Astrocyte (in vitro differentiated cells and primary cell): ENCODE data around the gene TSPAN15. TPM values are rescaled to one million over a fixed set of nuclear protein-coding genes. Genes with fewer than 3 reads are reported as not detected.

ENCODE experiments used
- DNase-seq: peaks from one replicate; pipeline ENCODE4 v3.0.0-alpha.2; 2010; ENCODE audit warnings: low read depth
- FAIRE-seq: peaks from 2 replicates; lab custom pipeline; 2011; peaks lifted over from hg19 to GRCh38; lab: Jason Lieb, UNC
- H2AFZ ChIP-seq: 2 replicates; pipeline ENCODE4 v1.6.0; 2012; ENCODE audit warnings: low read depth, low read length, inconsistent platforms
- H3K27ac ChIP-seq: 2 replicates; pipeline ENCODE4 v1.5.1; 2011; ENCODE audit warnings: low read depth, low read length, inconsistent platforms
- H3K27me3 ChIP-seq: 2 replicates; pipeline ENCODE4 v1.6.0; 2011; ENCODE audit warnings: low read length, inconsistent platforms; ENCODE audit not compliant: insufficient read depth
- H3K36me3 ChIP-seq: 2 replicates; pipeline ENCODE4 v1.5.1; 2011; ENCODE audit warnings: low read length, inconsistent platforms; ENCODE audit not compliant: insufficient read depth
- H3K4me1 ChIP-seq: 2 replicates; pipeline ENCODE4 v1.5.1; 2011; ENCODE audit warnings: low read length, inconsistent platforms; ENCODE audit not compliant: insufficient read depth
- H3K4me2 ChIP-seq: 2 replicates; pipeline ENCODE4 v1.6.0; 2012; ENCODE audit warnings: low read length, inconsistent platforms
- H3K4me3 ChIP-seq: 2 replicates; pipeline ENCODE4 v1.5.1; 2011; ENCODE audit warnings: low read depth, mild to moderate bottlenecking, low read length, inconsistent platforms; ENCODE audit not compliant: insufficient read depth
- H3K79me2 ChIP-seq: 2 replicates; pipeline ENCODE4 v1.6.0; 2012; ENCODE audit warnings: mild to moderate bottlenecking, low read length, inconsistent platforms; ENCODE audit not compliant: insufficient read depth
- H3K9ac ChIP-seq: 2 replicates; pipeline ENCODE4 v1.6.0; 2012; ENCODE audit warnings: mild to moderate bottlenecking, low read length, inconsistent platforms
- H3K9me3 ChIP-seq: 2 replicates; pipeline ENCODE4 v1.5.1; 2012; ENCODE audit warnings: low read depth, mild to moderate bottlenecking, low read length, inconsistent platforms; ENCODE audit not compliant: insufficient read depth
- H4K20me1 ChIP-seq: 2 replicates; pipeline ENCODE4 v1.6.0; 2012; ENCODE audit warnings: low read length, inconsistent platforms; ENCODE audit not compliant: insufficient read depth
- H3K27ac Mint-ChIP-seq: one replicate; pipeline ENCODE4 v1.8.0; 2021; ENCODE audit warnings: mild to moderate bottlenecking, mixed read lengths; ENCODE audit not compliant: unreplicated experiment
- H3K27me3 Mint-ChIP-seq: one replicate; pipeline ENCODE4 v1.8.0; 2021; ENCODE audit warnings: low read depth, mixed read lengths; ENCODE audit not compliant: unreplicated experiment
- H3K36me3 Mint-ChIP-seq: one replicate; pipeline ENCODE4 v1.8.0; 2021; ENCODE audit warnings: low read depth, mixed read lengths; ENCODE audit not compliant: unreplicated experiment
- H3K4me1 Mint-ChIP-seq: one replicate; pipeline ENCODE4 v1.8.0; 2021; ENCODE audit warnings: low read depth, mixed read lengths; ENCODE audit not compliant: unreplicated experiment
- H3K4me3 Mint-ChIP-seq: one replicate; pipeline ENCODE4 v1.8.0; 2021; ENCODE audit warnings: mild to moderate bottlenecking, moderate library complexity, mixed read lengths; ENCODE audit not compliant: unreplicated experiment
- H3K9me3 Mint-ChIP-seq: one replicate; pipeline ENCODE4 v1.8.0; 2021; ENCODE audit warnings: mild to moderate bottlenecking, mixed read lengths; ENCODE audit not compliant: unreplicated experiment
- EZH2 ChIP-seq: IDR thresholded peaks from 2 replicates; pipeline ENCODE4 v1.6.1; 2012; ENCODE audit warnings: mild to moderate bottlenecking, low read length, inconsistent platforms; ENCODE audit not compliant: insufficient read depth
- total RNA-seq: library from RNA; stranded (reverse); gene quantifications from 2 replicates; pipeline ENCODE4 v1.2.1, GENCODE V29; 2021
- TF ChIP-seq, protein P1 (sequence below): IDR thresholded peaks from 2 replicates; pipeline ENCODE4 v1.5.1; 2011; ENCODE audit warnings: low read depth, mild to moderate bottlenecking, inconsistent platforms, low read length, moderate library complexity; ENCODE audit not compliant: insufficient read depth

TSPAN15 gene
- total RNA-seq, 1 donor from 2014 or later = 9.4 TPM

DNA sequence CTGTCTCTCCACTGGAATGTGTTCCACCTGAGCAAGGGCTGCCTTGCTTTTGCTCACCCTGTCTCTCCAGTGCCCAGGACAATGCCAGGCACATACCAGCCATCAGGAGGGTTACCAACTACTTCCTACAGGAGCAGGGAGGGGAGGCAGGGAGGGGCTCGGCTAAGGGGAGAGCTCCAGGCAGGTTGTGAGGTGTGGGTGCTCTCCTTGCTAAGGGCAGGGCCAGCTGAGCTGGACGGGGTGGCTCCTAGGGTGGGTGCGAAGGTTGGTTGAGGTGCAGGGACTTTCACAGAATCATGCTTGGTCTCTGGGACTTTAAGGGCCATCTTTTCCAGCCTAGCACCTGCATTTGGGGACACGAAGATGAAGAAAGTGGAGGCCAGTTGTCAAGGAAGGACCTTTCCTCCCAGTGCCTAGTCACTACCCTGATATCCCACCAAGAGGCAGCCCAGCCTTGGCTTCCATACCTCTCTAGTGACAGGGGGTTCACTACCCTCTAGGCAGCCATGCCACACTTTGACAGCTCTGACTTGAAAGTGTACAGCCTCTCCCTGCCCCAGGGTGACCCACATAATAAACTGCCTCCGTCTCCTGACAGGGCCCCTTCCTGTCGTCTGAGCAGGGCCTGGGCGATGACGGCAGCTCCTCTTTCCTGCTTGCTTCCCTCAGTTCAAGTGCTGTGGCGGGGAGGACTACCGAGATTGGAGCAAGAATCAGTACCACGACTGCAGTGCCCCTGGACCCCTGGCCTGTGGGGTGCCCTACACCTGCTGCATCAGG, 46.5 kb downstream of the TSPAN15 start:
- Mint-ChIP-seq H3K4me3 (no peak overlapping the region), H3K36me3 (peaks cover 11% of the 10 kb centered on the region), H3K4me1 (no peaks in the 10 kb centered on the region), H3K27ac (no peak overlapping the region), H3K9me3 (peaks cover 2% of the 10 kb centered on the region), H3K27me3 (peaks cover 7% of the 10 kb centered on the region)
- no peak overlapping the region for H3K4me3 ChIP-seq
- DNase-seq = no peak
- no peaks in the 10 kb centered on the region for H3K36me3 ChIP-seq
- H3K4me2 ChIP-seq = no peak overlapping the region
- no peak overlapping the region for H2AFZ ChIP-seq
- FAIRE-seq = no peak
- H4K20me1 ChIP-seq = no peaks in the 10 kb centered on the region
- no peaks in the 10 kb centered on the region for H3K4me1 ChIP-seq
- no peaks in the 10 kb centered on the region for H3K9me3 ChIP-seq
- H3K79me2 ChIP-seq = no peaks in the 10 kb centered on the region
- TF ChIP-seq, protein P1, sequence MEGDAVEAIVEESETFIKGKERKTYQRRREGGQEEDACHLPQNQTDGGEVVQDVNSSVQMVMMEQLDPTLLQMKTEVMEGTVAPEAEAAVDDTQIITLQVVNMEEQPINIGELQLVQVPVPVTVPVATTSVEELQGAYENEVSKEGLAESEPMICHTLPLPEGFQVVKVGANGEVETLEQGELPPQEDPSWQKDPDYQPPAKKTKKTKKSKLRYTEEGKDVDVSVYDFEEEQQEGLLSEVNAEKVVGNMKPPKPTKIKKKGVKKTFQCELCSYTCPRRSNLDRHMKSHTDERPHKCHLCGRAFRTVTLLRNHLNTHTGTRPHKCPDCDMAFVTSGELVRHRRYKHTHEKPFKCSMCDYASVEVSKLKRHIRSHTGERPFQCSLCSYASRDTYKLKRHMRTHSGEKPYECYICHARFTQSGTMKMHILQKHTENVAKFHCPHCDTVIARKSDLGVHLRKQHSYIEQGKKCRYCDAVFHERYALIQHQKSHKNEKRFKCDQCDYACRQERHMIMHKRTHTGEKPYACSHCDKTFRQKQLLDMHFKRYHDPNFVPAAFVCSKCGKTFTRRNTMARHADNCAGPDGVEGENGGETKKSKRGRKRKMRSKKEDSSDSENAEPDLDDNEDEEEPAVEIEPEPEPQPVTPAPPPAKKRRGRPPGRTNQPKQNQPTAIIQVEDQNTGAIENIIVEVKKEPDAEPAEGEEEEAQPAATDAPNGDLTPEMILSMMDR = no peak
- no peak for TF ChIP-seq EZH2
- no peak overlapping the region for H3K27ac ChIP-seq
- H3K9ac ChIP-seq = no peak overlapping the region
- peaks cover 6% of the 10 kb centered on the region for H3K27me3 ChIP-seq

GRCh38 chr10:69498711-69499471, 47.6 kb downstream of the TSPAN15 start:
- no peak overlapping the region for H3K27ac ChIP-seq
- FAIRE-seq = no peak
- H3K4me3 Mint-ChIP-seq = no peak overlapping the region

More at GRCh38 chr10:69498711-69499471, 47.6 kb downstream of the TSPAN15 start:
- Mint-ChIP-seq H3K27me3 (peaks cover 7% of the 10 kb centered on the region), H3K36me3 (peaks cover 14% of the 10 kb centered on the region), H3K9me3 (peaks cover 2% of the 10 kb centered on the region), H3K27ac (no peak overlapping the region), H3K4me1 (no peaks in the 10 kb centered on the region)
- Histone ChIP-seq H3K36me3 (no peaks in the 10 kb centered on the region), H3K27me3 (peaks cover 6% of the 10 kb centered on the region), H3K4me3 (no peak overlapping the region), H4K20me1 (no peaks in the 10 kb centered on the region), H3K9ac (no peak overlapping the region), H2AFZ (no peak overlapping the region), H3K79me2 (no peaks in the 10 kb centered on the region), H3K4me2 (no peak overlapping the region), H3K4me1 (no peaks in the 10 kb centered on the region), H3K9me3 (no peaks in the 10 kb centered on the region)
- DNase-seq = no peak
- TF ChIP-seq EZH2 = no peak
- TF ChIP-seq, protein P1 = no peak
